Vagina (tissue), 2 donors: ENCODE data around the gene JPH3.

Experiments used
- CTCF ChIP-seq, 3 experiments: fragments of 450-650 bp in 2 of 3; fragments of 200-600 bp in 1 of 3; sonication (generic) in 1 of 3; IDR thresholded peaks; one replicate each; pipeline ENCODE4 v1.5.1; 2017 to 2019; ENCODE audit warnings: antibody characterized with exemption in 3 of 3, mild to moderate bottlenecking in 2 of 3, moderate library complexity in 2 of 3
- POLR2A ChIP-seq, 2 donors: fragments of 450-650 bp; IDR thresholded peaks; one replicate each; pipeline ENCODE4 v1.6.1; 2017; ENCODE audit warnings: antibody characterized with exemption in 2 of 2, mild to moderate bottlenecking in 2 of 2, moderate library complexity in 2 of 2
- POLR2AphosphoS5 ChIP-seq, 2 donors: sonication (generic); formaldehyde crosslinking; IDR thresholded peaks; one replicate each; pipeline ENCODE4 v1.9.0; 2017; ENCODE audit warnings: antibody characterized with exemption in 2 of 2, mild to moderate bottlenecking in 2 of 2, low read depth in 1 of 2; ENCODE audit not compliant: insufficient read depth in 1 of 2

- no peak for TF ChIP-seq CTCF (IDR thresholded peaks at IDR 0.05)
- no peak for TF ChIP-seq POLR2A (IDR thresholded peaks at IDR 0.05)
- TF ChIP-seq POLR2AphosphoS5 (IDR thresholded peaks at IDR 0.05; ENCODE audit: insufficient read depth in 1 of 2, low read depth in 1 of 2): no peak
These were observed 2.4 kb downstream of the JPH3 start for GRCh38 chr16:87604634-87605111.
